ENCODE measurements around the gene NOP58. TPM values are rescaled to one million over a fixed set of nuclear protein-coding genes. Genes with fewer than 3 reads are reported as not detected.
"Not testable (repeated sequence)": the region's sequence is repeated elsewhere in the genome, so short reads cannot be mapped to it uniquely, and the experiment has no call there.

The NOP58 gene
- total RNA-seq, 1 experiment from 2014 or later: 159 TPM

- Mint-ChIP-seq H3K4me3 (ENCODE audit: low read depth, unreplicated experiment) (no peak overlapping the region), H3K27ac (ENCODE audit: unreplicated experiment) (no peak overlapping the region), H3K36me3 (ENCODE audit: insufficient read depth, unreplicated experiment) (peaks cover 78% of the 10 kb centered on the region), H3K4me1 (ENCODE audit: low read depth, unreplicated experiment) (no peaks in the 10 kb centered on the region), H3K27me3 (ENCODE audit: unreplicated experiment) (no peaks in the 10 kb centered on the region), H3K9me3 (ENCODE audit: low read depth, unreplicated experiment) (no peaks in the 10 kb centered on the region)
- no TSS peak for BruUV-seq (replicated peaks)
- no peak for DNase-seq
- CTCF ChIA-PET: no interaction called here
- intact Hi-C loops (cut with micrococcal nuclease; ENCODE audit: unreplicated experiment): no loop called here
- TF ChIP-seq, protein P1, sequence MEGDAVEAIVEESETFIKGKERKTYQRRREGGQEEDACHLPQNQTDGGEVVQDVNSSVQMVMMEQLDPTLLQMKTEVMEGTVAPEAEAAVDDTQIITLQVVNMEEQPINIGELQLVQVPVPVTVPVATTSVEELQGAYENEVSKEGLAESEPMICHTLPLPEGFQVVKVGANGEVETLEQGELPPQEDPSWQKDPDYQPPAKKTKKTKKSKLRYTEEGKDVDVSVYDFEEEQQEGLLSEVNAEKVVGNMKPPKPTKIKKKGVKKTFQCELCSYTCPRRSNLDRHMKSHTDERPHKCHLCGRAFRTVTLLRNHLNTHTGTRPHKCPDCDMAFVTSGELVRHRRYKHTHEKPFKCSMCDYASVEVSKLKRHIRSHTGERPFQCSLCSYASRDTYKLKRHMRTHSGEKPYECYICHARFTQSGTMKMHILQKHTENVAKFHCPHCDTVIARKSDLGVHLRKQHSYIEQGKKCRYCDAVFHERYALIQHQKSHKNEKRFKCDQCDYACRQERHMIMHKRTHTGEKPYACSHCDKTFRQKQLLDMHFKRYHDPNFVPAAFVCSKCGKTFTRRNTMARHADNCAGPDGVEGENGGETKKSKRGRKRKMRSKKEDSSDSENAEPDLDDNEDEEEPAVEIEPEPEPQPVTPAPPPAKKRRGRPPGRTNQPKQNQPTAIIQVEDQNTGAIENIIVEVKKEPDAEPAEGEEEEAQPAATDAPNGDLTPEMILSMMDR (IDR thresholded peaks at IDR 0.05; ENCODE audit: unreplicated experiment): peak; percentile 15
Measured at GRCh38 chr2:202307690-202308089, 42.1 kb downstream of the NOP58 start.

- Mint-ChIP-seq H3K27ac (ENCODE audit: unreplicated experiment) (no peak overlapping the region), H3K9me3 (ENCODE audit: low read depth, unreplicated experiment) (no peaks in the 10 kb centered on the region), H3K36me3 (ENCODE audit: insufficient read depth, unreplicated experiment) (peaks cover 40% of the 10 kb centered on the region), H3K27me3 (ENCODE audit: unreplicated experiment) (no peaks in the 10 kb centered on the region), H3K4me1 (ENCODE audit: low read depth, unreplicated experiment) (peaks cover under 1% of the 10 kb centered on the region), H3K4me3 (ENCODE audit: low read depth, unreplicated experiment) (no peak overlapping the region)
- no peak for DNase-seq
- BruUV-seq (replicated peaks): no TSS peak
- CTCF ChIA-PET: no interaction called here
- TF ChIP-seq, protein P1 (IDR thresholded peaks at IDR 0.05; ENCODE audit: unreplicated experiment): no peak
- intact Hi-C loops (cut with micrococcal nuclease; ENCODE audit: unreplicated experiment): no loop called here
Measured at GRCh38 chr2:202311823-202312388, 46.3 kb downstream of the NOP58 start.

DNA sequence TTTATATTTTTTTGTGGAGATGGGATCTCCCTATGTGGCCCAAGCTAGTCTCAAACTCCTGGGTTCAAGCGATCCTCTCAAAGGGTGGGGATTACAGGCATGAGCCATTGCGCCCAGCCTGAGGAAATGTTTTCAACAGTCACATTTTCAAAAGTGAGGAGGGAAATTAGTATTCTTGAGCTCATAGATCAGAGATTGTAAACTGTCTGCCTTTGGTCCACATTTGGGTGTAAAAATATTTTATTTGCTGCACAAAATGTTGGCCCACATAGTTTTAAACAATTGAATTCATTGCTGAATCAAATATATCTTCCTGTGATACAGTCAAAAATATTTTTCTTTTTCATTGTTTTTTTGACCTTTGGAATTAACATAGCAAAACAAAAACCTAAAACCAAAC, 48.6 kb downstream of the NOP58 start:
- TF ChIP-seq, protein P1 (IDR thresholded peaks at IDR 0.05; ENCODE audit: unreplicated experiment): no peak
- intact Hi-C loops (cut with micrococcal nuclease; ENCODE audit: unreplicated experiment): no loop called here
- no peak for DNase-seq
- Mint-ChIP-seq H3K4me3 (ENCODE audit: low read depth, unreplicated experiment) (no peak overlapping the region), H3K27ac (ENCODE audit: unreplicated experiment) (no peak overlapping the region), H3K4me1 (ENCODE audit: low read depth, unreplicated experiment) (peaks cover 13% of the 10 kb centered on the region), H3K27me3 (ENCODE audit: unreplicated experiment) (no peaks in the 10 kb centered on the region), H3K9me3 (ENCODE audit: low read depth, unreplicated experiment) (no peaks in the 10 kb centered on the region), H3K36me3 (ENCODE audit: insufficient read depth, unreplicated experiment) (peaks cover 26% of the 10 kb centered on the region)
- CTCF ChIA-PET: interaction anchor here (0.6 kb wide), 1 partner anchor 9 kb away, joined by 4 read pairs; no protein-coding TSS in a partner anchor
- no TSS peak for BruUV-seq (replicated peaks)

DNA sequence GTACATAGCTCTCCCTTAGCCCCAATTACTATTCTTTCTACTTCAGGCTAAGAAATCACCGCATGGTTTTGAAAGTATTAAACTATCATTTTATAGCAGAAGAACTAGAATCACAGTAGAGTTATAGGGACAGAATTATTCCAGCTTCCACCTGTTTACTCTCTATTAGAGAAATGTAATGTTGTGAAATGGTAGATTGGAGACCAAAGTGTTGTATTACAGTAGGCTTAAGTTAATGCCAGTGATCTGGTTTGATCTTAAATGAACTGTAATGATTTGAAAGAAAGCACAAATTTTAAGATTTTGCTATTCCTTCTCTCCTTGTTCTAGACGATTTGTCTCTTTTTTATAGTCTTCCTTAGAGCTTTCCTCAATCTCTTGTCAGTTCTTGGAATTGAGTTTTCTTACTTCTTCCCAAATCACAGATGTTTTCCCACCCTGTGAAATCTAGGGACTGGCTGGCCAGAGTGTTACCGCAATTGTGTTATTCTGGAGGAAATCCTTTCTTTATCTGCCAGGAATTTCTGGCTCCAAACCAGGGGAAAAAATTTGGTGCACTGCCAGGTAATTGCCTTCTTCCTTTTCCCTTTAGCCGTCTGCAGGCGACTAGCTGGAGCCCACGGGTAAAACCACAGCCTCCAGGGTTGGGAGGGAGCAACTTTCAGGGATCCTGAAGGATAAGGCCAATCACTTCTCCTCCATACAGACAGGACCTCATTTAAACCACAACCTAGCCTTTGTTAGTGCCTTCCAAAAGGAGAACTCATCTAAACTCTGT, 51.7 kb downstream of the NOP58 start:
- CTCF ChIA-PET: interaction anchor here (0.5 to 0.6 kb wide), 2 partner anchors 68 to 1173 kb away, joined by 3 to 4 read pairs; no protein-coding TSS in a partner anchor
- intact Hi-C loops (cut with micrococcal nuclease; ENCODE audit: unreplicated experiment): no loop called here
- TF ChIP-seq, protein P1 (IDR thresholded peaks at IDR 0.05; ENCODE audit: unreplicated experiment): no peak
- Mint-ChIP-seq H3K27me3 (ENCODE audit: unreplicated experiment) (no peaks in the 10 kb centered on the region), H3K27ac (ENCODE audit: unreplicated experiment) (no peak overlapping the region), H3K4me1 (ENCODE audit: low read depth, unreplicated experiment) (peaks cover 13% of the 10 kb centered on the region), H3K36me3 (ENCODE audit: insufficient read depth, unreplicated experiment) (peaks cover 8% of the 10 kb centered on the region), H3K4me3 (ENCODE audit: low read depth, unreplicated experiment) (no peak overlapping the region), H3K9me3 (ENCODE audit: low read depth, unreplicated experiment) (no peaks in the 10 kb centered on the region)
- DNase-seq: peak; percentile 45
- BruUV-seq (replicated peaks): no TSS peak

- DNase-seq; H3K27me3 Mint-ChIP-seq (ENCODE audit: unreplicated experiment); H3K4me3 Mint-ChIP-seq (ENCODE audit: low read depth, unreplicated experiment); H3K27ac Mint-ChIP-seq (ENCODE audit: unreplicated experiment); intact Hi-C loops (cut with micrococcal nuclease; ENCODE audit: unreplicated experiment); CTCF ChIA-PET; H3K36me3 Mint-ChIP-seq (ENCODE audit: insufficient read depth, unreplicated experiment); H3K9me3 Mint-ChIP-seq (ENCODE audit: low read depth, unreplicated experiment); BruUV-seq (replicated peaks): not testable (repeated sequence)
- H3K4me1 Mint-ChIP-seq (ENCODE audit: low read depth, unreplicated experiment): peaks cover 13% of the 10 kb centered on the region
Measured at GRCh38 chr2:202320362-202320761, 54.8 kb downstream of the NOP58 start.
